Measurements from ENCODE around the gene CRB2.

The CRB2 gene

DNA sequence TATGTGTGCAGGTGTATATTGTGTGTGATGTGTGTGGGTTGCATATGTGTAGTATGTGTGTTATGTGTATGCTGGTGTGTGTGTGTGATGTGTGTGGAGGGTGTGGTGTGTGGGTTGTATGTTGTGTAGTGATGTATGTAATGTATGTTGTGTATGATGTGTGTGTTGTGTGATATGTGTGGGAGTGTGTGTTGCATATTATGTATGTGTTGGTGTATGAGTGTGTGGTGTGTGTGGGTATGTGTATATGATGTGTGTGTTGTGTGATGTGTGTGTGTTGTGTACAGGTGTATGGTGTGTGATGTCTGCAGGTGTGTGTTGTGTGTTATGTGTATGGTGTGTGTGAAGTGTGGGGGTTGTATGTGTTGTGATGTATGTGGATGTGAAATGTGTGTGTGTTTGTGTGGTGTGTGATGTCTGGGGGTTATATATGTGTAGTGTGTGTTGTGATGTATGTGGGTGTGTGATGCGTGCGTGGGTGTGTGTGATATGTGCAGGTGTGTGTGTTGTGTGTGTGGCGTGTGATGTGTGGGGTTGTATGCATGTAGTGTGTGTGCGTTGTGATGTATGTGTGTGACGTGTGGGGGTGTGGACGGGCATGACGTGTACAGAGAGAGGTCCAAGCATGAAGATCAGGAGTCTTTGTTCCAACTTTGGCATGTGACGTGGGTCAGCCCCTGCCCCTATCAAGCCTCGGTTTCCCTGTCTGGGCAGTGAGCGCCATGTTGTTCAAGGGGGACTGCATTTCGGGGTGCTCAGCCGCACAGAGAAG, 8.5 kb upstream of the CRB2 start:
- no peak for DNase-seq (ENCODE audit: low read depth, low spot score)

DNA sequence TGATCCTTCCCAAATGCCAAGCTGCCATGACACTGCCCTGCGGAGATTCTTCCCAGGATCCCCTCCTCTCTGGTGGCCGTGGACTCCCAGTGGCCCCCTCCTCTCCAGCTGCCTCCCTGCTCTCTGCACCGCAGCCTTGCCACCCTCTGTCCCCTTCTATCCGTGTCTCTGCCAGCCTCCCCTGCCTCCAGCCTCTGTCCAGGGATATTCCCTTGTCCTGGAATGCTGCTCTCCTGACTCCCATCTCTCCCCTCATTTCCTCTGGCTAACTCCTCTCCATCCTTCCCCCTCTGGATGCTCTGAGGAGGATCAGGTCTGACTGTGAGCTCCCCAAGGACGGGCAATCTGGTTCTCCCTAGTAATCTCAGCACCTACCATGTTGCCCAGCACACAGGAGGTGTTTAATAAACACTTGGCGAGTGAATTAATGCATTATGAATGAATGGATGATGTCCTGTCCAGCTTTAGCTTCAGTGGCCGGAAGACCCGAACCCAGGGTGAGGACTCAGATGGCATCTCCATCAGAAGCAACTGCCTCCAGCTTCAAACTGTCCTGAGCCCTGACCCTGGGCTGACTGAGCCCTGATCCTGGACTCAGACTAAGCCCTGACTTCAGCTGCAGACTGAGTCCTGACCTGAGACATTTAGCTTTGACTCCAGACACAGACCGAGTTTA, 7.5 kb upstream of the CRB2 start:
- no peak for DNase-seq (ENCODE audit: low read depth, low spot score)

DNA sequence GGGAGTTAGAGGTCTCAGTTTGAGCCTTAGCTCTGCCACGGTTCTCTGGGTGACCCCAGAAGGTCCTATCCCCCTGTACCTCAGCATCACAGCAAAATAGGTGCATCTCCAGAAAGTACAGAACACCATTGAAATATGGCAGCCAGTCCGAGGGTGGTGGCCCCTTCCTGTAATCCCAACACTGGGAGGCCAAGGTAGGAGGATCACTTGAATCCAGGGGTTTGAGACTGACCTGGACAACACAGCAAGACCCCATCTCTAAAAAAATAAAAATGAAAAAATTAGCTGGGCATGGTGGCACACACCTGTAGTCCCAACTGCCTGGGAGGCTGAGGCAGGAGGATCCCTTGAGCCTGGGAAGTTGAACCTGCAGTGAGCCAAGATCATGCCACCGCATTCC, 7.0 kb upstream of the CRB2 start:
- no peak for DNase-seq (ENCODE audit: low read depth, low spot score)

DNA sequence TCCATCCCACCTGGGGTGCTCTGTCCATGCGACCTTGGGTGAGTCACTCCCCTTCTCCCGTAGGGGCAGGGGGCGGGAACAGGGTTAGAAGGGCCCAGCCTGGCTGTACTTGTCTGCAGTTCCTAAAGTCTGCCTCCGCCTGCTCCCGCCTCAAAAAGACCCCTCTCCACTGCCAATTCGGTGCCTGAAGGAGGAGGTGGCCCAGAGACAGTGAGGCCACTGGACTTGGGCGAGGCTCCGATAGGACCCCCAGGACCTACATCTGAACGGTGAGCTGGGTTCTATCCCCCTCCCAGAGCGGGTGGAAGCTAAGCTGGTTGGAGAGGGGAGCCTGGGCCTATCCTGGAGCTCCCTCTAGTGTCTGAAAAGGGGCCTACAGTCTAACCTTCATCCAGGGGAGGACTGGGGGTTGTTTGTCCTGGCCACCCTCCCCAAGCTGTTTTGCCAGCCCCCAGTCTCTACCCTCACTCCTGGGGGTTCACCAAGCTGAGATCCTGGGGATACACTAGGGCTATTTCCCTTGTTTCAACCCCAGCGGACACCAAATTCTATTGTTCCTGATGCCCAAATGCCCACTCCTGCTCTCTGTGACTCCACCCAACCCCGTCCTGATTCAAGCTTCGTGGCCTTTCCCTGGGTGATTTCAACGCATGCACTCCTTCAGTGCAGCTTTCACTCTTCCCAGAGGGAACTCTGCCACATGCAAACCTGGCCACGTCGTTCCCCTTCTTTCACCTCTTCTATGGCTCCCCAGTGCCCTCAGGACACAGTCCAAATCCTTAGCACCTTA, 6.1 kb upstream of the CRB2 start:
- DNase-seq (ENCODE audit: low read depth, low spot score), result peak; percentile 88

DNA sequence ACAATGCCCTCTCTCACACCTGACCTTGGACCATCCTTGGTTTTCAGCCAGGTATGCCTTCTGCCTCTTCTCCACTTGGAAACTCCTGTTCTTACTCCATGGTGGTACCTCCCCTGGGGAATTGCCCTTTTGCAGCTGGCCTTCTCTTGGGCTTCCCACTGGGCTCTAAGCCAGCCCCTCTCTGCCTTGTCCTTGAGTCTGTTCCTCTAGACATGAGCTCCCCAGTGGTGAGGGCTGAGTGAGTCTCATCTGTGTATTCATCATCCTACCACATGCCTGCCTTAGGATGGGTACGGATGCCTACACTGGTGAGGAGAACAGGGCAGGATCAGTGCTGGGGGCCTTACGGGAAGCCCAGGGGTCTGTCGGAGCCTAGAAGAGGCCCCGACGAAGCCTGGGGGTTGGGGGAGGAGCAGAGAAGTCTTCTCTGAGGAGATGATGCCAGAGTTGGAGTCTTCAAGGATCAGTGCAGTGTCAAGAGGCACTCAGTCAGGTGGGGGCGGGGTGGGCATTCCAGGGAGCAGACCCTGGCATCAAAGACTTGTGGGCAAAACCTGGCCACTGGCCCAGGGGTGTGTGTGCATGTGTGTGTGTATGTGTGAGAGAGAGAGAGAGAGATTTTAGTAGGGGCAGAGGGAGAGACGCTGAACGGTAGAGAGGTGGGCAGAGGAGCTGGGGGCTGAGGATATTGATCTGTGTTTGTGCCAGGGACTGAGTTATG, 5.2 kb upstream of the CRB2 start:
- no peak for DNase-seq (ENCODE audit: low read depth, low spot score)

DNA sequence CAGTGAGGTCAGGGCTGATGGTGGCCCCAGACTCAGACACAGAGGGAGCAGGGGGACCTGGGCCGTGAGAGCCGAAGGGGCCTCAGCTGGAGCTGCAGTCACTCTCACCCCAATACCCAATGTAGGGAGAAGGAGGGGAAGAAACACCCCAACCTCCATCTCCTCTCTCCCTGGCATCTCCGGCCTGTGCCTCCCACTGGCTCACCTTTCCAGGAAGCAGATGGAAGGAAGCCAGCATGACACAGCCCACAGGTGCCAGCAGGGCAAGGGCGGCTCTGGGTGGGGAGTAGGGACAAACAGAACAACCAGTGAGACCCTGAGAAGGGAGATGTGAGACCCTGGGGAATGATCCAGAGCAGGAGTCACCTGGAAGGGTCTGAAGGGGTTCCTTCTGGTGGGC, 3.0 kb upstream of the CRB2 start:
- no peak for DNase-seq (ENCODE audit: low read depth, low spot score)

DNA sequence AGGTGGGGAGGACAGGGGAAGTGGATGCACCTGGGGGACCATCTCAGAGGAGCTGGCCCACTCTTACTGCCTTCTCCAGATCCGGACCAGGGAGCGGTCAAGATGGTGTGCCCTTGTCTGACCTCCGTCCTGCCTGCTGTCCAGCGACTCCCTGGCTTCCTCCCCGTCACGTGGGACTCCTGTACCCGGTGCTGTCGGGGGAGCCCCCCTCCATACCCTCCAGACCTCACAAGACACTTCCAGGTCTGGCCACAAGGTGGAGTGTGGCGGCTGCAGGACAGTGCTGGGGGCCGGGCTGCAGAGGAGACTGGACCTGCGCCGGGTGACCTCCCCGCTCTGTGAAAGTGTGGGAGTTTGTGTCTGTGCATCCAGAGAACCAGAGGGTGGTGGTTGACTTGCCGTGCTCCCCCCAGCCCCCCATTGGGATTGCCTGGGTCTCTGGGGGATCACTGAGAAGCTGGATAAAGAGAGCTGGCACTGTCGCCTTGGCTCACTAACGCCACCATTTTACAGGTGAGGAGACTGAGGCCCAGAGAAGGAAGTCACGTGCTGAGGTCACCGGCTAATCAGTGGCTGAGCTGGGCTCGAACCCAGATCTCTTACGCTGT, 1.9 kb upstream of the CRB2 start:
- peak; percentile 88 for DNase-seq (ENCODE audit: low read depth, low spot score)

DNA sequence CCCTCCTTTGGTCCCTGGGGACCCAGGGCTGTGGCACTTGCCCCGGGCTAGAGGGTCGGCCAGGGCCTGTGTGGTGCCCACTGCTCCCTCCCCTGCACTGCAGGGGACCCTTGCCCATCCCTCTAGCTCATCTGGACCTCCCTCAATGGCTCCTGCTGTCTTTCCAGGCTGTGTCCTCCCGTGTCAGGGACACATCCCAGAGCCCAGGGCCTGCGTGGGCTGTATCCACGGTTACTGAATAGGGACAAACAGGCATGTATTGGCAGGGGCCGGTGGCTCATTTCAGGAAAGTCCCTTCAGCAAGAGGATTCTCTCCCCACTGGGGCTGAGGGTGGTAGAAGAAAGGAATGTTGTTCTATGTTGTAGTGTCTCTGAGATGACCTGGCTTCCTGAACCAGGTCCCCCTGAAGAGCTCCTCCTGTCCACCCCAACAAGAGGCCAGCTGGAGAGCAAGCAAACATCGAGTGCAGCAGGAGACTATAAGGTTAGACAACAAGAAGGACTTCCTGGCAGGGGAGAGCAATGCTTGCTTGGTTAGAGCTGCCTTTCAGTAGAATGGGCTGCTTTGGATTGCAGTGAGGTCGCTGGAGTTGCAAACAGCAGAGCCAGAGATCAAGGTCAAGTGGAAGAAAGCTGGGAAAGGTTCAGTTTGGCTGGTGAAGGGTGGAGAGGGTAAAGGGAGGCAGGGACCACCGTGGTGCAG, 1.0 kb upstream of the CRB2 start:
- DNase-seq (ENCODE audit: low read depth, low spot score), result no peak

DNA sequence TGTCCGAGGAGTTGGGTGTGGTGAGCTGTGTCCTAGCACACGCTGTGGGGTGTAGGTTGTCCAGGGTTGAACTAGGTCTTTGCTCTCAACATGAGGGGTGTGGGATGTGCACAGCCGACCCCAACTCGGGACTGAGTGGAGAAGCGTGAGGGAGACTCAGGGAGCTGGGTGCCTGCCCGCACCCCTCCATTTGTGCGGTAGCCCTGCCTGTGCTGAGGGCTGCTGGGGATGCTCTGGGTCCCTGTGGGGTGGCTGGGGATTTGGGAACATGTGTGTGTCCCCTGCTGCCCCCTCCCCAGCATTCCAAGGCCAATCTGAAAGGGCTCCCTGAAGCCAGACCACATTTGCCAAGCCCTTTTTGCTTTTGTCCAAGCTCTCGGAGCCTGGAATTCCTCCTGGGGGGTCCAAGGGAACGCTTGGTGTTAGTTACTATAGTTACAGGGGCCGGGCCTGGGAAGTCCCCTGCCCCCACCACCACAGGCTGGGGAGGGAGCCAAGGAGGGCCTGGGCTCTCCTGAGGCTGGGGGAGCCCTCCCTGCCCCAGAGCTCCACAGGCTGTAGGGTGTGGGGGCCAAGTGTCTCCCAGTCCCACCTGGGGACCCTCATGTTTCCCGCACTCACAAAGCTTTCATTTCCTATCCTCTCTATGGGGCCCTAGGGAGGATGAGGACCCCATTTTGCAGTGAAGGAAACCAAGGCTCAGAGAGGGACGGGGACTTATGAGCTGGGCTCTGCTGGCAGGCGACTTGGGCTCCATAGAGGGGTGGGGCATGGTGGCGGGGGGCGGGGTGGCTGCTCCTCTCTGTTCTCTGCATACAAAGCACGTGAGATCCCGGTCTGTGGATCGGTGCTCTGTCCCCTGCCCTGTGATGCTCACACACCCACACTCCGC, 1.1 kb downstream of the CRB2 start:
- peak; percentile 54 for DNase-seq (ENCODE audit: low read depth, low spot score)

DNA sequence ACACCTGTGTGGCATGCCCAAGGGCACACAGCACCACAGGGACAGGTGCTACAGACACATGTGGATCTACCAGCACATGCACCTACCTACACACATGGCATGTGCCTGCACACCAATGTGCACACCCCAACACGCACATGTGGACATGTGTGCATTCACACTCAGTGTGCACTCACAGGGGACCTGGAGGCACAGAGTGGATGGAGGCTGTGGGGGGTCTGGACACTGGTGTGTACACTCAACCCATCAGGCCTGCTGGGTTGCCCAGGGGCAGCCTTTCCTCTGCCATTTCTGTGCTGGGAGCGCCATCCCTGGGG, 1.7 kb downstream of the CRB2 start:
- no peak for DNase-seq (ENCODE audit: low read depth, low spot score)

DNA sequence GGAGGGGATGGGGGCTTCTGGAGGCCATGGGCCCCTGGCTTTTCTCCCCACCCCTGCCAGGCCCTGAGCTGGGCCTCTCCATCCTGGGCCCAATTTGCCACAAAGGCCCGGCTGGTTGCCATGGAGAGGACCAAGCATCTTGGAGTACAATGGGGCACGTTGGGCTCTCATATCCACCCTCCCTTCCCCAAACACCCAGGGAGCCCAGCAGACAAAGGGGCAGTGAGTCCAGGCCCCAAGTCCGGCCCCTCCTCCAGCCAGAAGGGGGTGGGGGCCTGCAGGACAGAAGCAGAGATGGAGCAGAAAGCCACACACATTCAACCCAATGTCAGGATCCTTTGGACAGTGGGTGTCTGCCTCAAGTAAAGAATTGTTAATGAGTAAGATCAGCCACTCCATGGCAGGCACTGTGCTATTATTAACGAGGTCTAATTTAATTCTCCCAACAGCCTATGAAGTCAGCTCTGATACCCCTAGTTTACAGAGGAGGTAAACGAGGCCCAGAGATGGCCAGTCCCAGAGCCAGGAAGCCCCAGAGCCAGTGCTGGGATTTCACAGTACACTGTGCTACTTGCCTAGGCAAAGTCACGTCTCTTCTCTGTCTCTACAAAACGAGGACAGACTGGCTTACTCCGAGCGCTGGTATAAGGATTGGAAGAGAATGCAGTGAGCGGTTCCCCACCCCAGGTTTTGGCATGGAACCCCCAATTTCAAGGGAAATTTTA, 2.3 kb downstream of the CRB2 start:
- DNase-seq (ENCODE audit: low read depth, low spot score), result peak; percentile 74

DNA sequence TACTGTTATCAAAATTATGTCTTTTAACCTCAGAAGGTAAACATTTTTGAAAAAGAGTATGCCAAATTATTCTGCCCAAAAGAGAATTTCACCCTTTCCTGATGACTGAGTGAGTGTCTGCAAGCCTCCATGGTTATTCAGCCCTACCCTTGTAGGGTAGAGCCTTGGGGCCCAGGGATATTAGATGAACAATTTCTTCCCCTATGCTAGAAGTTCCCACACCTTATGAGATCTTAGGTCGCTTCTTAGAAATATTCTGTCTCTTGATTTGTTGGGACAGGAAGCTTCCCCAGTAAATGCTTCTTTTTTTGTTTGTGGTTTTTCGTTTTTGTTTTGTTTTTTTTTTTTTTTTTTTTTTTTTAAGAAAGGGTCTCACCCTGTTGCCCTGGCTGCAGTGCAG, 3.1 kb downstream of the CRB2 start:
- DNase-seq (ENCODE audit: low read depth, low spot score), result no peak

DNA sequence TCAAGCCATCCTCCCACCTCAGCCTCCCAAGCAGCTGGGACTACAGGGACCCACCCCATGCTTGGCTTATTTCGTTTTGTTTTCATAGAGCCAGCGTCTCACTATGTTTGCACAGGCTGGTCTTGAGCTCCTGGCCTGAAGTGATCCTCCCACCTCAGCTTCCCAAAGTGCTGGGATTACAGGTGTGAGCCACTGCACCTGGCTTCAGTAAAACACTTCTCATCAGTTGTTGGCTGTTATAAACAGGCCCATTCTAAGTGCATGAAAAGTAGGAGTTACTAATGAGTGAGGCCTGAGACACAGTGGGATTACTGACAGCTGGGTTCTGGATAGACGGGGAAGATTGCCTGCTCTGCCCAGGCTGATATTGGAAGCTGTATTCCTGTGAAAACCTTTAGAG, 3.5 kb downstream of the CRB2 start:
- no peak for DNase-seq (ENCODE audit: low read depth, low spot score)

DNA sequence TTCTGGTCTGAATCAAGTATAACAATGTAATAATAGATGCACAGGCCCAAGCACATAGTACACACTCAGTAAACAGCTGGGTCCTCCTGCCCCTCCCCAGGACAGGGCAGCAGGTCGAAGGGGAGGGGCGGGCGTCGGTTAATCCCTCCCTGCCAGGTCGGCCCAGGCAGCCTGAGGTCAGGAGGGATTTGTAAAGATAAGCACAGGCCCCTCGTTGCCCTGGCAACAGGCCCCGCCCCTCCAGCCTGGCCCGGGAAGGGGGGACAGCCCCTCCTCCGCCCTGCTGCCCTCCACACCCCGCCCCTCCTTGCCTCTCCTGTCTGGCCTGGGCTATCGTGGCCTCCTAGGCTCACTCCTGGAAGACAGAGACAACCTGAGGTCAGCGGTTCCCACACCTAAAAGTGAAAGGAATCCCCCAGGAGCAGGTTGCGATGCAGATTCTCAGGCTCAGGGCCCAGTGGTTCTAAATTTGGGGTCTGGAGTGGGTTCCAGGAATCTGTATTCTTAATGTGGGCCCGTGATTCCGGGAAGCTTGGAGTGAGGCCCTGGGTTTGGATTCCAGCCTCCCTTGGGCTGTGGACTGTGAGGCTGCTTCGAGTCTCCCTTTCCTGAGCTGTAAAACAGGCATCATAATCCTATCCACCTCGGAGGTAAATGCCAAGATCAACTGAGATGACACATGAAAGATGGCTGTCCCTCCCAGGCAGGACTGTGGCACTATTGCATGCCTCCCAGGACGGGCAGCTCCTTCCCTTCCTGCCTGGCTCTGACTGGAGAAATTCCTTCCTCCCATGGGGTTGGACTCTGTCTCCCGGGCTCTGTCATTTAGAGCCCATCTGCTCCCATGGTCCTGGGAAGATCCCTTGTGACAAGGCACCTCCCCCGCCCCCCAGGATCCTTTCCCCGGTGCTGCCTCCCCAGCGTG, 4.4 kb downstream of the CRB2 start:
- peak; percentile 99 for DNase-seq (ENCODE audit: low read depth, low spot score)

DNA sequence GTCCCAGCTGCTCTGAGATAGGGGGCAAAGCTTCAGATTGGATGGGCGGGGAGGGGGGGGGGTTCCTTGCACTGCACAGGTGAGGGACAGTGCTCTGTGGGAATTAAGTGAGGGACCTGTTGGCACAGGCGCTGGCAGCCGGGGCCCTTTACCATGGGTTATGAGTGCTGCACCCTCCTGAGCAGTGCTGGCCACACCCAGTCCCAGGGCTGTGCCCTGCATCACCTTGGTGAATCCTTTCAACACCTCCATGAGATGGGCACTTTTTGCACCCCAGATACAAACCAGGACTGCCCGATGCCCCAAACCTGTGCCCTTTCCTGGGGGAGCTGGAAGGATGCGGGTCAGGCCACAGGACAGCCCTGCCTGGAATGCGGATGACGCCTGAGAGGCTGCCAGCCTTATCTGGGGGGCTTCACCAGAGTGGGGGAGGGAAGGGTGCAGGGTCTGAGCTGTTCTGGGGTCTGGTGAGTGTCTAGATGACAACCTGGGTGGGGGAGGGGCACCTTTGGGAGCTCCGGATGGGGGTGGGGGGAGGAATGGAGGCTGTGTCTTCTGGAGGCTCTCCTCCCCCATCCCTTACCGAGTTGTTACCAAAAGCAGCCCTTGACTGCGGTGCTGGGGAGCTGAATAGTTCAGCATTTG, 5.2 kb downstream of the CRB2 start:
- peak; percentile 68 for DNase-seq (ENCODE audit: low read depth, low spot score)

DNA sequence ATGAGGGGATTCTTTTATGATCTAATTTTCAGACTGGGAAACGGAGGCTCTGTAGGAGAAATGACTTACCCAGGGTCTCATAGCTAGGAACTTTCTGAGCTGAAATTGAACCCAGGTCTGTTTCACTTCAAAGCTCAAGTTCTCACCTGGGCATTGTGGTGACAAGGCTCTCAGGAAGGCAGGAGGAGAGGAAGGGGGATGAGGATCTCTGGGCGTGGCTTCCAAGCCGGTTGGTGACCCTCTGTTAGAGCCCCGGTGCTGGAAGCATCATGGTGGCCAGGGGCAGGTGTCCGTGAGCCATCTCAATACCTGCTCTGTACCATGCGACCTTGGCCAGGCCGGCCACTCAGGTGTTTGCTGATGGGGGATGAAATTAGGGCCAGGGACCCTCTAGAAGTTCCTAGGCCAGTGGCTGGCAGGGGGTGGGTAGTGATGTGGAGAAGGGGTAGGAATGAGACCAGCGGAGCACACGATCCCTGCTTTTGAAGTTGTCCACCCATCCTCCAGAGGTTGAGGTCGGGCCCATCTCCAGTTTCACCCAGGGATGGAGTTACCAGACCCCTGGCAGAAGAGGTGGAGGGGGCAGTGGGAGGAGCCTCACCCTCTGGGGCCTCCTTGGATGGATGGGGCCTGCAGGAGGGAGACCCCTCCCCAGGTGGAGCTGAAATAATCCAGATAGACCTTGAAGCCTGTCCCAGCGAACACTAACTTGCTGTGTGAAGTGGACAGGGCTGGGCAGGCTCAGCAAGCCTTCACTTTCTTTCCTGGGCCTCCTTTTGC, 5.9 kb downstream of the CRB2 start:
- peak; percentile 50 for DNase-seq (ENCODE audit: low read depth, low spot score)

DNA sequence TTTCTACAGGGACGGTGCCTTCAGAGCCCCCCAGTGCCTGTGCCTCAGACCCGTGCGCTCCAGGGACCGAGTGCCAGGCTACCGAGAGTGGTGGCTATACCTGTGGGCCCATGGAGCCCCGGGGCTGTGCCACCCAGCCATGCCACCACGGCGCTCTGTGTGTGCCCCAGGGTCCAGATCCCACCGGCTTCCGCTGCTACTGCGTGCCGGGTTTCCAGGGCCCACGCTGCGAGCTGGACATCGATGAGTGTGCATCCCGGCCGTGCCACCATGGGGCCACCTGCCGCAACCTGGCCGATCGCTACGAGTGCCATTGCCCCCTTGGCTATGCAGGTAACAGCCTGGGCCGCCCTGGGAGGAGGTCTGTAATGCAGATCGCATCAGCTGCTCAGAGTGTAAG, 6.9 kb downstream of the CRB2 start:
- DNase-seq (ENCODE audit: low read depth, low spot score), result no peak
